GM18499 (cell line): ENCODE measurements around the gene THEM4.
"Not testable (repeated sequence)": the region's sequence is repeated elsewhere in the genome, so short reads cannot be mapped to it uniquely, and the experiment has no call there.

Source experiments
- ATAC-seq: cut with Tn5 transposase; IDR thresholded peaks from one replicate; pipeline ENCODE4 v1.9.1; 2021; ENCODE audit warnings: moderate number of reproducible peaks; ENCODE audit not compliant: insufficient read depth, unreplicated experiment

Gene THEM4

GRCh38 chr1:151900804-151901203, 8.5 kb downstream of the THEM4 start:
- not testable (repeated sequence) for ATAC-seq

- ATAC-seq, result no peak
Observed at GRCh38 chr1:151898519-151898991, 10.8 kb downstream of the THEM4 start.

GRCh38 chr1:151897991-151898431, 11.3 kb downstream of the THEM4 start:
- no peak for ATAC-seq

- ATAC-seq, result no peak
Observed at GRCh38 chr1:151893176-151893924, 16.0 kb downstream of the THEM4 start.

GRCh38 chr1:151892190-151892589, 17.1 kb downstream of the THEM4 start:
- no peak for ATAC-seq

- ATAC-seq, result no peak
Observed at GRCh38 chr1:151891512-151891911, 17.8 kb downstream of the THEM4 start.

GRCh38 chr1:151888972-151889570, 20.2 kb downstream of the THEM4 start:
- ATAC-seq, result no peak

GRCh38 chr1:151887028-151887427, 22.3 kb downstream of the THEM4 start:
- no peak for ATAC-seq

GRCh38 chr1:151885479-151885878, 23.8 kb downstream of the THEM4 start:
- no peak for ATAC-seq

GRCh38 chr1:151884879-151885278, 24.4 kb downstream of the THEM4 start:
- ATAC-seq, result not testable (repeated sequence)

GRCh38 chr1:151884445-151884844, 24.9 kb downstream of the THEM4 start:
- not testable (repeated sequence) for ATAC-seq

- ATAC-seq, result not testable (repeated sequence)
Observed at GRCh38 chr1:151883898-151884297, 25.4 kb downstream of the THEM4 start.

- not testable (repeated sequence) for ATAC-seq
Observed at GRCh38 chr1:151882918-151883317, 26.4 kb downstream of the THEM4 start.

GRCh38 chr1:151882466-151882865, 26.8 kb downstream of the THEM4 start:
- no peak for ATAC-seq

- ATAC-seq, result no peak
Observed at GRCh38 chr1:151881479-151881878, 27.8 kb downstream of the THEM4 start.

GRCh38 chr1:151875419-151876097, 33.8 kb downstream of the THEM4 start:
- no peak for ATAC-seq

GRCh38 chr1:151872776-151873175, 36.5 kb downstream of the THEM4 start:
- not testable (repeated sequence) for ATAC-seq

GRCh38 chr1:151871284-151872030, 37.9 kb downstream of the THEM4 start:
- ATAC-seq, result no peak

GRCh38 chr1:151868486-151868885, 40.8 kb downstream of the THEM4 start:
- ATAC-seq, result no peak

- ATAC-seq, result no peak
Observed at GRCh38 chr1:151867765-151868411, 41.4 kb downstream of the THEM4 start.
